GM12891 (cell line): ENCODE results near the gene SKOR1.

Experiments
- POLR2A ChIP-seq: IDR thresholded peaks from 2 replicates; pipeline ENCODE4 v1.6.1; 2011; ENCODE audit warnings: low read depth, low read length, control low read depth
- POLR2AphosphoS5 ChIP-seq: IDR thresholded peaks from 2 replicates; pipeline ENCODE4 v1.6.1; 2011; ENCODE audit warnings: low read depth, low read length, control low read depth
- POU2F2 ChIP-seq: IDR thresholded peaks from 2 replicates; pipeline ENCODE4 v1.6.1; 2011; ENCODE audit warnings: low read depth, mild to moderate bottlenecking, control low read depth, low read length, moderate library complexity
- SPI1 ChIP-seq: IDR thresholded peaks from 2 replicates; pipeline ENCODE4 v1.6.1; 2011; ENCODE audit warnings: low read depth, low read length, control low read depth
- TAF1 ChIP-seq: IDR thresholded peaks from 2 replicates; pipeline ENCODE4 v1.6.1; 2011; ENCODE audit warnings: low read depth, low read length, control low read depth

GRCh38 chr15:67854358-67854757, 29.0 kb downstream of the SKOR1 start:
- TF ChIP-seq POLR2A: no peak
- TF ChIP-seq POLR2AphosphoS5: no peak
- no peak for TF ChIP-seq SPI1
- no peak for TF ChIP-seq POU2F2
- no peak for TF ChIP-seq TAF1
